Hepatocyte (in vitro differentiated cells): ENCODE measurements around the gene MEGF8.

ENCODE experiments used
- EZH2phosphoT487 ChIP-seq: fragments of 200-600 bp; sonication (generic); IDR thresholded peaks from one replicate; pipeline ENCODE4 v1.6.1; 2018; ENCODE audit warnings: antibody characterized with exemption, mild to moderate bottlenecking, low read depth, moderate library complexity; ENCODE audit not compliant: unreplicated experiment, severe bottlenecking
- TF ChIP-seq, protein P1 (sequence below): fragments of 200-600 bp; sonication (generic); IDR thresholded peaks from 2 replicates; pipeline ENCODE4 v1.5.1; 2016; ENCODE audit warnings: antibody characterized with exemption, mild to moderate bottlenecking; ENCODE audit not compliant: poor library complexity

GRCh38 chr19:42293540-42293939 is 31.9 kb upstream of the MEGF8 start:
- TF ChIP-seq, protein P1, sequence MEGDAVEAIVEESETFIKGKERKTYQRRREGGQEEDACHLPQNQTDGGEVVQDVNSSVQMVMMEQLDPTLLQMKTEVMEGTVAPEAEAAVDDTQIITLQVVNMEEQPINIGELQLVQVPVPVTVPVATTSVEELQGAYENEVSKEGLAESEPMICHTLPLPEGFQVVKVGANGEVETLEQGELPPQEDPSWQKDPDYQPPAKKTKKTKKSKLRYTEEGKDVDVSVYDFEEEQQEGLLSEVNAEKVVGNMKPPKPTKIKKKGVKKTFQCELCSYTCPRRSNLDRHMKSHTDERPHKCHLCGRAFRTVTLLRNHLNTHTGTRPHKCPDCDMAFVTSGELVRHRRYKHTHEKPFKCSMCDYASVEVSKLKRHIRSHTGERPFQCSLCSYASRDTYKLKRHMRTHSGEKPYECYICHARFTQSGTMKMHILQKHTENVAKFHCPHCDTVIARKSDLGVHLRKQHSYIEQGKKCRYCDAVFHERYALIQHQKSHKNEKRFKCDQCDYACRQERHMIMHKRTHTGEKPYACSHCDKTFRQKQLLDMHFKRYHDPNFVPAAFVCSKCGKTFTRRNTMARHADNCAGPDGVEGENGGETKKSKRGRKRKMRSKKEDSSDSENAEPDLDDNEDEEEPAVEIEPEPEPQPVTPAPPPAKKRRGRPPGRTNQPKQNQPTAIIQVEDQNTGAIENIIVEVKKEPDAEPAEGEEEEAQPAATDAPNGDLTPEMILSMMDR: peak; percentile 8
- TF ChIP-seq EZH2phosphoT487: no peak
